CD4-positive, alpha-beta T cell treated with Interleukin-10 for 1 hour (primary cell): ENCODE results near the gene CHAC2.

Source experiments
- DNase-seq: peaks from one replicate; pipeline ENCODE4 v3.0.0-alpha.2; 2020

CHAC2 gene

DNA sequence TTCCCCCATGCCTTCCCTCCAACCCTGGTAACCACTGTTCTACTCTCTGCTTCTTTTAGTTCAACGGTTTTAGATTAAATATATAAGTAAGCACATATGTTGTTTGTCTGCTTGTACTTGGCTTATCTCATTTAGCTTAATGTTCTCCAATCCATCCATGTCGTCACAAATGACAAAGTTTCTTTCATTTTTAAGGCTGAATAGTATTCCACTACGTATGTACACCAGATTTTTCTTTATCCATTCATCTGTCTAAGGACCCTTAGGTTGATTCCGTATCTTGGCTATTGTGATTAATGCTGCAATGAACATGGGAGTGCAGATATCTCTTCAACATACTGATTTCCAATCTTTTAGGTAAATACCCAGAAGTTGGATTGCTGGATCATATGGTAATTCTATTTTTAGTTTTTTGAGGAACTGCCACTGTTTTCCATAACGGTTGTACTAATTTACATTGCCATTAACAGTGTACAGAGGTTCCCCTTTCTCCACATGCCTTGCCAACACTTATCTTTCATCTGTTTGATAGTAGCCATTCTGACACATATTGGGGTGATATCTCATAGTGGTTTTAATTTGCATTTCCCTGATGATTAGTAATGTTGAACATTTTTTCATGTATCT is 11.0 kb downstream of the CHAC2 start:
- no peak for DNase-seq

DNA sequence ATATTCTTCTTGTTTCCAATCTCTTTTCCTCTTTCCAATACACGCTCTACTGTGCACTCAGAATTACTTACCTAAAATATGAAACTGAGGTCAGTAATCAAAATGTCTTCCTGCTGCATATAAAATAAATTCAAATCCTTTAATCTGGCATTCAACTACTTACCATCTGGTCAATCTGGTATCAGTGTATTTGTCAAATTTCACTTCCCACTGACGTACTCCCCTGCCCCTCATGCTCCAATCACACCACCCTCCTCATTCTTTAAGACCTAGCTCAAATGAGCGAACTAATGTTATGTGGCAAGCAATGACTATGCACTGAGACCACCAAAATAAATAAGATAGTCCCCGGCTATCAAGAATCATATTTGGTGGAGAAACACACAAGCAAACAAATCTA is 12.5 kb downstream of the CHAC2 start:
- no peak for DNase-seq

DNA sequence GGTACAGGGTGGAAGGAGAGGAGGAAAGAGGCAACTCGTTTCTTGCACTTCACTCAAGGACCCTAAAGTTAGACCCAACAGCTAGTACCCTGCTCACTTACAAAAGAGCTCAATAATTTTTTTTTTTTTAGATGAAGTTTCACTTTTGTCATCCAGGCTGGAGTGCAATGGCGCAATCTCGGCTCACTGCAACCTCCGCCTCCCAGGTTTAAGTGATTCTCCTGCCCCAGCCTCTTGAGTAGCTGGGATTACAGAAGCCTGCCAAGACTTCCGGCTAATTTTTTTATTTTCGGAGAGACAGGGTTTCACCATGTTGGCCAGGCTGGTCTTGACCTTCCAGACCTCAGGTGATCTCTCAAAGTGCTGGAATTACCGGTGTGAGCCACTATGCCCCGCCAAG is 15.1 kb downstream of the CHAC2 start:
- no peak for DNase-seq

DNA sequence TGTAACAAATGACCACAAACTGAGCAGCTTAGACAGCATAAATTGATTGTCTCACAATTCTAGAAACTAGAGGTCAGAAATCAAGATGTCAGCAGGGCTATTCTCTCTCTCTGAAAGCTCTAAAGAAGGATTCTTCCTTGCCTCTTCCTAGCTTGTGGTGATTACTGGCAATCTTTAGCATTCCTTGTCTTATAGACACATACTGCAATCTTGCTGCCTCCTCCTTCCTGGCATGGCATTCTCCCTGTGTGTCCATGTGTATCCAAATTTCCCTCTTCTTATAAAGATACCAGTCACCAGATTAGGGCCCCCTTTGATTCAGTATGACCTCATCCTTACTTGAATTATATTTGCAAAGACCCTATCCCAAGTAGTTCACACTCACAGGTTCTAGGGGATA is 16.8 kb downstream of the CHAC2 start:
- no peak for DNase-seq

DNA sequence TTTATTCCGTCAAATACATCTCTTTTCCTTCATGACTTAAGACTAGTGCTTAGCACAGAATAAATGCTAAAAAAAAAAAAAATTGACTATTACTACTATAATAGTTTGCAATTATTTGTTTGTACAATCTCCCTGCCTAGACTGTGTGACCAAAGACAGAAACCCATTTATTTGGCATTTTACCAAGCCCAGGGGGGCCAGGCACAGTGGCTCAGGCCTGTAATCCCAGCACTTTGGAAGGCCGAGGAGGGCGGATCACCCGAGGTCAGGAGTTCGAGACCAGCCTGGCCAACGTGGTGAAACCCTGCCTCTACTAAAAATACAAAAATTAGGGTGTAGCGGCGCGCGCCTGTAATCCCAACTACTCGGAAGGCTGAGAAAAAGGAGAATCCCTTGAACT is 17.8 kb downstream of the CHAC2 start:
- no peak for DNase-seq

DNA sequence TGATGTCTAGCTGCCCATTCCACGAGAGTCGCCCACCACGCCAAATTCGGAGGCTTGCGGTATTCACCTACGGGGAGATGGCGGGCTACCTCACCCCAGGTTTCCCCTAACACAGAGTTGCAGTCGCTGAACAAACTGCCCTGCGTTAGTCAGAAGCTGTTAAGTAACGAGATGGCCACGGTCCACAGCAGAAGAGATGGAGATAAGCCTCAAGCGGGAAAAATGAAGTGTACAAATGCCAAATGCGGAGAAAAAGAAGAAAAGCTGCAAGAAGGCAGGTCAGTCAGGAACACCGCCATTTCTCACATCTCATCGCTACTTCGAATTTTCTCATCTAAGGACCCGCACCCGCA is 18.7 kb downstream of the CHAC2 start:
- DNase-seq: peak; percentile 33

DNA sequence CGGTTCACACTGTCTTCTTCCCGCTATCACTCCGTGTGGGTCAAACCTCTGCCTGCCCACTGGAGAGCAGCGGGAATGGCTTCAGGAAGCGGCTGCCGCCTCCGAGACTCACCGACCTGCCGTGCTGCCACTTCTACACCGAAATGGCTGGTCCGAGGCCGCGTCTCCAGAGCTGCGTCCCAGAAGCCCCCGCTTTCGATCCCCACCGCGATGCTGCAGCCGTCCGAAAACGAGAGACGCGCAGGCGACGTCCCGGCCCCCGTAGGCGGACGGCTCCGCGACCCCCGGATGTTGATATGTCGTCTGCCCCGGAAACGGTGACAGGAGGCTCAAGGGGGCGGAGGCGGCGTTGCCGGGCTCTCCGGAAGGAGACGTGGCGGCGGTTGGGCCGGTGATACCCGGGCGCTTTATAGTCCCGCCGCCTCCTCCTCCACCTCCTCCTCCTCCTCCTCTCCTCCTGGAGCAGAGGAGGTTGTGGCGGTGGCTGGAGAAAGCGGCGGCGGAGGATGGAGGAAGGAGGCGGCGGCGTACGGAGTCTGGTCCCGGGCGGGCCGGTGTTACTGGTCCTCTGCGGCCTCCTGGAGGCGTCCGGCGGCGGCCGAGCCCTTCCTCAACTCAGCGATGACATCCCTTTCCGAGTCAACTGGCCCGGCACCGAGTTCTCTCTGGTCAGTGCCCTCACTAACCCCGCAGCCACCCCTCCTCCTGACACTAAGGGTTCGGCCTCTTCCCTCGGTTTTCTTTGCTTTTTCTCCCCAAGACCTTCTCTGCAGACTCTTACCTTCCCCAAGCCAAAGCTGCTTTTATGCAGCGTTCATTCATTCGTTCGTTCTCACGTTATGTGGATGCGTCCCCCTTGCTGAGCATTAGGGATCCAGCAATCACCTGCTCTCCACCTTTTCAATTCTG is 19.4 kb downstream of the CHAC2 start, which contains the start of the genes ASB3 and ERLEC1:
Gene ASB3 (minus strand): TSS at position 249 of the 909 bp plus-strand sequence. CDS start 21,381 bp downstream, outside the sequence.
Gene ERLEC1 (plus strand): TSS at position 340 of the 909 bp plus-strand sequence. CDS start 167 bp downstream, at position 507.
- DNase-seq: peak; percentile 90

DNA sequence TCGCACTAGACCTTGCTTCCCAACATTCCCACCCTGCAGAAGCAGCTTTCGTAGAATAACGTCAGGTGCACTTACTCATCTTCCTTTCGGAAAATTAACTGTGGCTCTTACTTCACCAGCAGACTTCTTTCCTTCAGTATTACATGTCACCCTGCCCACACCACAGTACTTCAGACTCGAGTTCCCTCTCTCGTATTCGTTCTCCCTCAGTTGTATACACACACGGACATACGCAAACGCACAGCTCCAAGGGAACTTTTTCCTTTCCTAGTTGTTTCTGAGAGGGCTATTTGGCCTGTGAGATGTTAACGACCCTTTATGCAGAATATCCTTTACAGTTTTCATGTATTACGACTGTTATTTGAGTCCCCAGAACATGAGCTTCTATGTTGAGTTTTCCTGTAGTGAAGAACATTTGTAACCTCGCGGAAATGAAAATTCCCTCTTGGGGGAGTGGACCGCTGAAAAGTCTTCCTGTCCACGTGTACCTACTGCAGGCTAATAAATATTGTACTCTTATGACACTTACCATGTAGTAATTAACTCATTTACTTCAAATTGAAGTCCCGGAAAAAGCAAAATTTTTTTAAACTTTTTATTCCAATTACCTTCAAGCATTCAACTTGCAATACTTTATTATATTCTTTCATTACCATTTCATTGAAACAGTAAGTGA is 20.1 kb downstream of the CHAC2 start:
- peak; percentile 4 for DNase-seq

DNA sequence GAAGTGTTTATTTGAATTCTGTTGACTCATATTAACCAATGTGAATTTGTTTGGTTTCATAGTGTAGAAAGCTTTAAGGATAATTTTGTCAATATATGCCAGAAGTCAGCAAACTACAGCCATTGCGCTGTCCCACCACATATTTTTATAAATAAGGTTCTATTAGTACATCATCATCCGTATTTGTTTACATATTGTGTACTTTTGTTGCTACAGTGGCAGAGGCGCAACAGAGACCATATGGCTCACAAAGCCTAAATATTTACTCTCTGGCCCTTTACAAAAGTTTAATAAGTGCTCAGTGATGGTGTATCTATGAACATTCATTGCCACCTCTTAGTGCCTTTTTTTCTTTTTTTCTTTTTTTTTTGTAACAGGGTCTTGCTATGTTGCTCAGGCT is 25.7 kb downstream of the CHAC2 start:
- DNase-seq: no peak

DNA sequence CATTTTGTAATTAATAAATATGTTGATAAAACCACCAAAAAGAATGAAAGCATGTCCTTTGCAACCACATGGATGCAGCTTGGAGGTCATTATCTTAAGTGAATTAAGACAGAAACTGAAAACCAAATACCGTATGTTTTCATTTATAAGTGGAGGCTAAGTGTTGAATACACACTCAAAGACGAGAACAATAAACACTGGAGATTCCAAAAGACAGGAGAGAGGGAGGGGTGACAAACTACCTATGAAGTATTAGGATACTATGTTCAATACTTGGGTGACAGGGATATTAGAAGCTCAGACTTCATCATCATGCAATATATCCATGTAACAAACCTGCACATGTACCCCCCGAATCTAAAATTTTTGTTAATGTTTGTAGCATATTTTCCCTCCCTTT is 26.2 kb downstream of the CHAC2 start:
- DNase-seq: no peak

DNA sequence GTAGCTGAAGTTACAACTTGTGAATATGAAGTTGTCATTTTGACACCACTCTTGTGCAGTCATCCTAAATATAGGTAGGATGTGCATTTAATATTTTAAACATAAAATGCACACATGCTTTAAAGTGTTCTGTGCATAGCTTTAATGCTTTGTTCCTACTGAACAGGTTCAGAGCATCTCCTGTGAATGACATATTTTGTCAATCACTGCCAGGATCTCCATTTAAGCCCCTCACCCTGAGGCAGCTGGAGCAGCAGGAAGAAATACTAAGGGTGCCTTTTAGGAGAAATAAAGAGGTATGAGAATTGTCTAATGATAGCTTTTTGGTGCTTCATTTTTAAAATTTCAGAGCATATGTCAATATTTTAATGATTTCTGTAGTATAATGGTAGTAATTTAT is 33.9 kb downstream of the CHAC2 start:
- no peak for DNase-seq

DNA sequence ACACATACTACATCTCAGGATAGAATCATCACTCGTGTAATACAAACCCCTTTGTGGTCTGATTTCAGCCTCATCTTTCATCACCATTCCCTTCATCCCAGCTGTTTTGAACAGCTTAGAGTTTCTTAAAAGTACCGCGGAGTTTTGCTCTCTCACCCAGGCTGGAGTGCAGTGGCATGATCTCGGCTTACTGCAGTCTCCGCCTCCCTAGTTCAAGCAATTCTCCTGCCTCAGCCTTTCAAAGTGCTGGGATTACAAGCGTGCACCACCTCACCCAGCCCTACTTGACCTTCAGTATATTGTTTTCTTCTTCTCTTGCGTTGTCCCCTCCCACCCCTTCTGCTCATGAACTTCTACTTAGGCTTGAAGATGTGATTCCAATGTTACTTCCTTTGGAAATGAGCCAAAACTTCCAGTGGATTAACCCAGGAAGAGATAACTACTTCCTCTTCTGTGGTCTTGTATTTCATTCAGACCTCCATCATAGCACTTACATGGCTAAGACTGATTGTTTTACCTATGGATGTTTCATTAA is 35.1 kb downstream of the CHAC2 start:
- no peak for DNase-seq

DNA sequence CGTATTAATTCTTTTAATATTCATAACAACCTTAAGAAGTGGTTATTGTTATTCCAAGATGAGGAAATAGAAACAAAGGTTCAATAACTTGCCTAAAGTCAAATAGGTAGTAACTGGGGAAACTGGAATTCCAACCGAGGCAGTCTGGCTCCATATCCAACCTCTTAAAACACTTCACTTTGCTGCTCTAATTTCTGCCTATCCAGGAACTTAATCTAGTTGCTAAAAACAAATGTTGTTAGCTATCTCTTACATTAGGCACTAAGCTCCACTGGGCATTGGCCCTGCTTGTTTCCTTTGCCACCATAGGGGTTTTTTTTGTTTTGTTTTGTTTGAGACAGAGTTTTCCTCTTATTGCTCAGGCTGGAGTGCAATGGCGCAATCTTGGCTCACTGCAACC is 44.0 kb downstream of the CHAC2 start:
- no peak for DNase-seq

DNA sequence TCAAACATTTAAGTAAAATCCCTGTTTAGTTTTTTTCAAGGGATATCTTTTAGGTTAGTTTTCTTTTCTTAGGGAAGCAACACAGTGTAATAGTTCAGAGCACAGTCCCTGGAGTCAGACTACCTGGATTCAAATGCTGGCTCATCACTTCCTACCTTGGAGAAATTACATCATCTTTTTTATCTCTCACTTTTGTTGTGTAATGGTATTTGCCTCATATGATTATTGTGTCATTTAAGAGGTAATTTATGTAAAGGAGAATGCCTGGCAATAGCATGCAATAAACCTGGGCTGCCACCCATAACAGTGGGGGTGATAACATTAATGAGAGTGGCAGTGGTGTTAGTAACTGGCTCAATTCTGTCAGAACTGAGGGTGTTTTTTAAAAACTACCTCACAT is 45.5 kb downstream of the CHAC2 start:
- DNase-seq: no peak

DNA sequence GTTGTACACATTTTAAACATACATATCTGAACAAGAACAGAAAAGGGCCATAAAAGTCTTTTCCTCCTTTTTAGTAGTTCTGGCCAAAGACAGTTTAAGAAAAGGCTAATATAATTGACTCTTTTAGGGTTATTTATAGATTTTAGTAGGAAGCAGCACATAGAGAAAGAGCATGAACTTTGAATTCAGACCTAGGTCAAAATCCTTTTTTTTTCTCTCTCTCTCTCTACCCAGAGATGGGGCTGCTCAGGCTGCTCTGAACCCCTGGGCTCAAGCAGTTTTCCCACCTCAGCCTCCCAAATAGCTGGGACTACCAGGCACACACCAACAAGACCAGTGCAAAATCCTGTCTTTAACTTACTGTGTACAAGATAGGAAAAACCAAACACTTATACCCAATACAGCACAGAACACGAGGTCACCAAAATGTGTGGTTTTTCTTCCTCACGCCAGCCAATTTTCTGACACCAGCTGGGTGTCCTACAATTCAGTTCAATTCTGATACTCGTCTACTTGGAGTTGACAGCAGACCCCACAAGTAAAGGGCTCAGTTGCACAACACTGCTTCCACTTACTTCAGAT is 51.3 kb downstream of the CHAC2 start:
- no peak for DNase-seq

DNA sequence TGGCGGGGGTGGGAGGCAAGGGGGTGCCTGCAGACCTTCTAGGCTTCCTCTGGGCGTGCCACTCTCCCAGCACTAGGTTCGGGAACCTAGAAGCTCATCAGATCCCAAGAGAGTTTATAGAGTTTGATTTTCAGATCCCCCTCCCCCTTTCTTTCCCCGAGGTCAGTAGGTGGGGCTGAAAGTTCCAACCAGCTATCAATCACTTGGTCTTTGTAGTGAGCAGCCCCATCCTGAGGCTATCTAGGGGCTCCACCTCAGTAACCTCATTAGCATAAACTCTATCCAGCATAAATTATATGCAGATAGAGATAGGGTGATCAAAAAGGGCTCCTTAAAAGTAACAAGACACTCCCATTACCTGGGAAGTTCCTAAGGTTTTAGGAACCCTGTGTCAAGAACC is 52.0 kb downstream of the CHAC2 start:
- no peak for DNase-seq

DNA sequence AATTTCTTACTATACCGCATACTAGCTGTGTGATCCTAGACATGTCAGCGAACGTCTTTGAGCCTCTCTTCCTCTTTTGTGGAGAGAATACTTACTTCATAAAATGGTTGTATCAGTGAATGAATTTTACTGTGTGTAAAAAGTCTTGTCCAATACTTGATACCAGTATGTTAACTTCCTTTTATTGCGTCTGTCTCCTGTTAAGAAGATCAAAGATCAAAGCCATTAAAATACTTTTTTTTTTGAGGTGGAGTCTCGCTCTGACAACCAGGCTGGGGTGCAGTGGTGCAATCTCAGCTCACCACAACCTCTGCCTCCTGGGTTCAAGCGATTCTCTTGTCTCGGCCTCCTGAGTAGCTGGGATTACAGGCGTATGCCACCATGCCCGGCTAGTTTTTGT is 52.4 kb downstream of the CHAC2 start:
- no peak for DNase-seq

DNA sequence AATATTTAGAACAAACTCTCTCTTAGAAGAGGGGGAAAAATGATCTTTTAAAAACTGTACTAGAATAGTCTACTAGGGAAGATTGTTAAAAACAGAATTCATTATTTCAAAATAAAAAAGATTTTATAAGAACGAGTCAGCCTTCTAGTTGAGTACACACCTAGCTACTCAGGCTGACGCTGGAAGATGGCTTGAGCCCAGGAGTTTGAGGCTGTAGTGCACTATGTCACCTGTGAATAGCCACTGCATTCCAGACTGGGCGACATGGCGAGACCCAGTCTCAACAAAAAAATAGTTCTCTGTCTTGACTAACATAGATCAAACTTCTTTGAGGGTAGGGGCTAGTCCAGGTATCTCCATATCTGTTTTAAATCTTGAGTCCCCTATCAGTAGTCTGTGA is 53.1 kb downstream of the CHAC2 start:
- no peak for DNase-seq

DNA sequence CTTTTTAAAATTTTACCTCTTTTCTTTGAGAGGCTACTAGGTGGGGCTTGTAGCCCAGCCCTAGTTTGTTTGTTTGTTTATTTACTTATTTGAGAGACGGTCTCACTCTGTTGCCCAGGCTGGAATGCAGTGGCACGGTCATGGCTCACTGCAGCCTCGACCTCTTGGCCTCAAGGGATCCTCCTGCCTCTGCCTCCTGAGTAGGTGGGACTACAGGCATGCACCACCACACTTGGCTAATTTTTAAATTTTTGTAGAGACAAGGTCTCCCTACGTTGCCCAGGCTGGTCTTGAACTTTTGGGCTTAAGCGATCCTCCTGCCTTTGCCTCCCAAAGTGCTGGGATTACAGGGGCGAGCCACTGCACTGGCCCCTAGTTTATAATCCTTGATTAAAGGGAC is 54.2 kb downstream of the CHAC2 start:
- no peak for DNase-seq

DNA sequence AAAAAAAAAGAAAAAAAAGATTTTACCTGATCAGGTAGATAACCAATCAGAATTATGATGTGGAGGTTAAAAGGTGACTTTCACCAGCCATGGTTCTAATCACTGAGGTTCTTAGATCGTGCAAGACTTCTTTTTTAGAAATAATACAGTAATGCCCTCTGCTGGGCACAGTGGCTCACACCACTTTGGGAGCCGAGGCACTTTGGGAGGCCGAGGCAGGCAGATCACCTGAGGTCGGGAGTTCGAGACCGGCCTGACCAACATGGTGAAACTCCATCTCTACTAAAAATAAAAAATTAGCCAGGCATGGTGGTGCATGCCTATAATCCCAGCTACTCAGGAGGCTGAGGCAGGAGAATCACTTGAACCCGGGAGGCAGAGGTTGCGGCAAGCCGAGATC is 56.0 kb downstream of the CHAC2 start:
- DNase-seq: peak; percentile 3
